Urothelium cell line (cell line): ENCODE measurements around the gene GYS1.
"Not testable (repeated sequence)": the region's sequence is repeated elsewhere in the genome, so short reads cannot be mapped to it uniquely, and the experiment has no call there.

Experiments
- DNase-seq: peaks from one replicate; pipeline ENCODE4 v3.0.0; 2011; ENCODE audit warnings: low spot score, mixed read lengths
- FAIRE-seq: peaks from 2 replicates; lab custom pipeline; 2011; peaks lifted over from hg19 to GRCh38; lab: Jason Lieb, UNC

The GYS1 gene

DNA sequence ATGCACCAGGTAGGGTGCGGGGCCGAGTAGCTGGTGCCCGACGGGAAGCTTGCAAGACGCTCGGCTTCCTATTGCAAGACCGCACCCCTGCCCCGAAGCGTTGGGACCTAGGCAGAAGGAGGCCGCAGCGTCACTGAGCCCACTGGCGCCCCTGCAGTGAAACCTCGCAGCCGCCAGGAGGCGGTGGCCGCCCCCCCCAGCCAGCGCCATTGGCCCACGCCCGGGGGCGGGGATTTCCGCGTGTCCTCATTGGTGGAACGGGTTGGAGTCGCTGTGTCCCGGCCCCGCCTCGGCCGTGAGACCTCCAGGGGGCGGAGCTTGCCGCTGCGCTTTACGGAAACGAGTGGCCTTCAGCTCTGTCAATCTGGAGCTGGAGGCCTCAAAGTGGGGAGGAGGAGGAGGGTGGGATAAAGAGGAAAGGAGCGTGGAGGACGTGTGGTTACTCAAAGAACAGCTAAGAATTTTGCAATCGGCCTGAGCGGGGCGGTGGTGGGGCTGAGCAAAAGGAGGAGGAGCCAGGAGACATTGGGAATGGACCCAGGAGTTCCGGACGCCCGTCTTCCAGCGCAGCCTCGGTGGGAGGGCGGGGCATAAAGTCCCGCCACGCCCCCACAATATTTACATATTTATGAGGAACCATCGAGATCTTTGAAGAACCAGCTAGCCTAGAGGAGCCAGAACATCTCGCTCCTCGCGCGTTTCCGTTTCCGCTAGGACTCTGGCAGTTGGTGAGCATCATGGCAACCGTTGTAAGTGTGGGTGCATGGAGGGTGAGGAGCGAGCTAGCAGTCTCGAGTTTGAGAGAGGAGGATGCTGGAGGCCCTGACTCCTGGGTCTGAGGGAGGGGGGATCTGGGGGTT is at the start of gene GYS1, which contains the start of gene RUVBL2:
GYS1 (minus strand) TSS at position 135 of the 860 bp plus-strand sequence. CDS start 197 bp downstream, outside the sequence.
RUVBL2 (plus strand) TSS at position 713 of the 860 bp plus-strand sequence; CDS start at position 738, 25 bp downstream.
- FAIRE-seq (peak; percentile 89), DNase-seq (peak; percentile 99)

GRCh38 chr19:49042666-49043065 is 49.6 kb upstream of the GYS1 start:
- FAIRE-seq, result not testable (repeated sequence)

DNA sequence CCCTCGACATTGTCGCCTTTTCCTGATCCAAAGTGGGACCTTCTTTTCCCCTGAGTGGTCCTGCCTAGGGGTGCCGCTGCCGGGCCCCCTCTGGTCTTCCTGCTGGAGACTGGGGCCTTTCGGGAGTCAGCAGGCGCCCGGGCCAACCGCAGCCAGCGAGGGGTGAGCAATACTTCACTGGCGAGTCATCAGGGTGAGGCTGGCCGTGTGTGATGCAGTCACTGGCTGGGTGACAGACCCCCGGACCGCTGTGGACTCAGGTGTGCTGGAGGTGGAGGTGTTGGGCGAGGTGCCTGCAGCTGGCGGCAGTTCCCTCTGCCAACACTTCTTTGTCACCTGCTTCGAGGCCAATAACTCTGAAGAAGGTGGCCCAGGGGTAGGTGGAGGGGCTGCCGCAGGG is 49.1 kb upstream of the GYS1 start:
- DNase-seq (peak; percentile 63), FAIRE-seq (peak; percentile 66)

More at GRCh38 chr19:49042666-49043065, 49.6 kb upstream of the GYS1 start:
- DNase-seq, result not testable (repeated sequence)

DNA sequence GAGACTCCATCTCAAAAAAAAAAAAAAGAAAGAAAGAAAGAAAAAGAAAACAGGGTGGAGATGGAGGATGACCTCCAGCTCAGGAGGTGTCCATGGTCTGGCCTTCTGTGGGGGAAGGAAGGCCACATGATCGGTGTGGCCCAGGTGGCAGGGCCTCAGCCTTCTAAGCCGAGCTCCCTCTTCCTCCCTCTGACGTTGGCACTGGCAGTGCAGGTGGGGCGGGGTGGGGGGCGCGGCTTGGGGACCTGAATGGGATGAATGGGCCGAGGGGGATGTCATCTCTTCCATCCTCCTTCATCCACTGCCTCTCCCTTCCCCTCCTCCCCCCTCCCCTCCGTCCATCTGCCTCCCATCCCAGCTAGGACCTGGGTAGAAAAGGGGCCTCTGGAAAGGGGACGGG is 46.6 kb upstream of the GYS1 start:
- DNase-seq, FAIRE-seq: not testable (repeated sequence)

DNA sequence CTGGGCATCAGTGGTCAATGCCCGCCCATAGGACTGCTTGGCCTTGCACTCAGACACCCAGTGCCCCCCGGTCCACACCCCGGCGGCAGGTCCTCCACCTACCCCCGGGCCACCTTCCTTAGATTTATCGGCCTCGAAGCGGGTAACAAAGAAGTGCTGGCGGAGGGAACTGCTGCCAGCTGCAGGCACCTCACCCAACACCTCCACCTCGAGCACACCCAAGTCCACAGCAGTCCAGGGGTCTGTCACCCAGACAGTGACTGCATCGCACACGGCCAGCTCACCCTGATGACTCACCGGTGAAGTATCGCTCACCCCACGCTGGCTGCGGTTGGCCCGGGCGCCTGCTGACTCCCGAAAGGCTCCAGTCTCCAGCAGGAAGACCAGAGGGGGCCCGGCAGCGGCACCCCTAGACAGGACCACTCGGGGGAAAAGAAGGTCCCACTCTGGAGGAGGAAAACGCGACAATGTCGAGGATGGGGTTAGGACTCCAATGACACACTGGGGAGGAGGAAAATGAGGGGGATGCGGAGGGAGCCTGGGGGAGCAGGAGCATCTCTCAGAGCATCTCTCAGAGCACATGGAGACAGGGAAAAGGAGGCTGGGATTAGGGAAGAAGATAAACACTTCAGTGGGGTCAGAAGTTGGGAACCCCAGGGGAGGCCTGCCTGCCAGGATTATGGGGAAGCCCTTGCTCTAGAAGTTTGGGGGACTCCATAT is 45.6 kb upstream of the GYS1 start:
- FAIRE-seq (peak; percentile 53), DNase-seq (peak; percentile 72)

- FAIRE-seq, DNase-seq: not testable (repeated sequence)
These were observed 45.0 kb upstream of the GYS1 start for GRCh38 chr19:49038111-49038510.

DNA sequence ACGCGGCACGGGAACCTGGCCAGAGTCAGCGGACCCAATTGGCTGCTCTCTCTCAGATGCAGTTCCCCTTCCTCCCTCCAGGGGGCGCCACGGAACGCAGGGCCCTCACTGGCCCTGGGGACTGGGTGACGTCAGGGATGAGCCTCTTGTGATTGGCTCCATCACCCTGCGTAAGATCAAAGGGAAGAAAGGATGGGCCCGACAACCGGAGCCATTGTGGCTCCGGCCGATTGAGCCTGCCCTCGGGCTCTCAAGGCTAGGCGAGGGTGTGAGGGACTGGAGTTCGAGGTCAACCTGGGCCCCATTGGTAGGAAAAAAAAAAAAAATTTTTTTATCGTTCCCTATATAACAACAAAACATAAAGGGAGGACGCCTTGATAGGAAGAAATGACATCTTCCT is 43.7 kb upstream of the GYS1 start, which contains the start of gene CGB1:
CGB1 (minus strand) TSS at position 81 of the 400 bp plus-strand sequence. CDS start 184 bp downstream, outside the sequence.
- DNase-seq, FAIRE-seq: not testable (repeated sequence)

GRCh38 chr19:49031642-49032301 is 38.7 kb upstream of the GYS1 start, which contains the start of gene CGB2:
Gene CGB2, plus strand, starts transcription at chr19:49031890. Its CDS starts 206 bp downstream, at chr19:49032096.
- DNase-seq, FAIRE-seq: not testable (repeated sequence)

GRCh38 chr19:49030323-49030722 is 37.2 kb upstream of the GYS1 start:
- FAIRE-seq, DNase-seq: not testable (repeated sequence)

GRCh38 chr19:49029749-49030148 is 36.6 kb upstream of the GYS1 start:
- FAIRE-seq, DNase-seq: not testable (repeated sequence)

GRCh38 chr19:49028686-49029085 is 35.6 kb upstream of the GYS1 start:
- DNase-seq, FAIRE-seq: not testable (repeated sequence)

DNA sequence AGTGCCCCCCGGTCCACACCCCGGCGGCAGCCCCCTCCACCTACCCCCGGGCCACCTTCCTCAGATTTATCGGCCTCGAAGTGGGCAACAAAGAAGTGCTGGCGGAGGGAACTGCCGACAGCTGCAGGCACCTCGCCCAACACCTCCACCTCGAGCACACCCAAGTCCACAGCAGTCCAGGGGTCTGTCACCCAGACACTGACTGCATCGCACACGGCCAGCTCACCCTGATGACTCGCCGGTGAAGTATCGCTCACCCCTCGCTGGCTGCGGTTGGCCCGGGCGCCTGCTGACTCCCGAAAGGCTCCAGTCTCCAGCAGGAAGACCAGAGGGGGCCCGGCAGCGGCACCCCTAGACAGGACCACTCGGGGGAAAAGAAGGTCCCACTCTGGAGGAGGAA is 32.5 kb upstream of the GYS1 start:
- not testable (repeated sequence) for DNase-seq
- peak; percentile 30 for FAIRE-seq

DNA sequence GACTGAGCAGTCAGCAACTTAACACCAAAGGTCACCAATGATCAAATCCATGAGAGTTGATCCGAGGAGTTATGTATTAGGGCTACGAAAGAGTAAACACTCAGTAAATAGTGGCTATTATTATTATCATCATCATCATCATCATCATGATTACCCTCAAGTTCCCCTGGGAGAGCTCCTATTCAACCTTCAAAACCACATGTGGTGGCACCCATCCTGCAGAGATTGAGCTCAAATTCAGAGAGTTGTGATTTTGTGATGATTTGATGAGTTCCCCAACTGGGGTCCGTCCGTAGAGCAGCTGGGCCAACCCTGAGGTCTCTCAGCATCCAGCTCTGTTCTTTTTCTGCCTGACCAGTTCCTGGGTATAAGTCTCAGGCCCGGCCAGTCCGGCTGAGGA is 32.0 kb upstream of the GYS1 start:
- FAIRE-seq, DNase-seq: not testable (repeated sequence)

DNA sequence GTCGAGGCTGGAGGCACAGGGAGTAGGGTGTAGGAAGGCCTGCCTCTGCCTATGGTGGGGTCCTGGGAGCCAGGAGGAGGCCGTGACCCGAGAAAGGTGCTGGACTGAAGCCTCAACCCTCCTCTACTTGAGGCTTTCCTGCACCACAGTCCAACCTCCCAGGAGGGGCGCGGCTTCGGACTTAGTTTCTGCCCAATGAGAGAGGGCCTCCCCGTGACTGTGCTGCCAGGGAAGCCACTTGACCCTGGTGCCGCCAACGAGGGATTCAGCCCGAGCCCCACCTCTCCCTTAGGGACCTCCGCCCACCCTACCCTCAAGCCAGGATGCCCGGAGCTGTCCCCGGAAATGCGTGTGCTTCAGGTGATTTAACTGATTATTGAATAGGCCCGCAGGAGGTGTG is 31.1 kb upstream of the GYS1 start, which contains the start of gene CGB3:
CGB3 (minus strand) TSS at position 101 of the 400 bp plus-strand sequence. CDS start 362 bp downstream, outside the sequence.
- FAIRE-seq, DNase-seq: not testable (repeated sequence)

- DNase-seq, result no peak
- no peak for FAIRE-seq
These were observed 29.0 kb upstream of the GYS1 start for GRCh38 chr19:49022116-49022515.

GRCh38 chr19:49020931-49021895 is 28.1 kb upstream of the GYS1 start:
- DNase-seq (no peak), FAIRE-seq (no peak)

DNA sequence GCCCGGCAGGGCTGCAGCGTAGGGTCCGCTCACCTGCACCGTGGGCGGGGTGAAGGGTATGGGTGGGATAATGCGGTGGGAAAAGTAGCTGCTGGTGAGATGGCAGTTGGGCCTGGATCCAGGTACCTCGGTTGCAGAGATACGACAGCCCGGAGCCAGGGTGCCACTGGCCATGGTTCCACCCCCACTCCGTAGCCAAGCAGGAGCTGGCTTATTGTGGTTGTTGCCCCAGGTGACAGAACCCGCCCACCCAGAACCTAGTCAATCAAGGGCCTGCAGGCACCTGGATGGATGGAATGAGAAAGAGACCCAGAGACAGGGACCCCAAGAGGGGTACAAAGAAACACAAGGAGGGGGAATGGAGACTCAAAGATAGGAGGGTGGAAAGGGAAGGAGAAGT is 27.2 kb upstream of the GYS1 start:
- no peak for FAIRE-seq
- no peak for DNase-seq

DNA sequence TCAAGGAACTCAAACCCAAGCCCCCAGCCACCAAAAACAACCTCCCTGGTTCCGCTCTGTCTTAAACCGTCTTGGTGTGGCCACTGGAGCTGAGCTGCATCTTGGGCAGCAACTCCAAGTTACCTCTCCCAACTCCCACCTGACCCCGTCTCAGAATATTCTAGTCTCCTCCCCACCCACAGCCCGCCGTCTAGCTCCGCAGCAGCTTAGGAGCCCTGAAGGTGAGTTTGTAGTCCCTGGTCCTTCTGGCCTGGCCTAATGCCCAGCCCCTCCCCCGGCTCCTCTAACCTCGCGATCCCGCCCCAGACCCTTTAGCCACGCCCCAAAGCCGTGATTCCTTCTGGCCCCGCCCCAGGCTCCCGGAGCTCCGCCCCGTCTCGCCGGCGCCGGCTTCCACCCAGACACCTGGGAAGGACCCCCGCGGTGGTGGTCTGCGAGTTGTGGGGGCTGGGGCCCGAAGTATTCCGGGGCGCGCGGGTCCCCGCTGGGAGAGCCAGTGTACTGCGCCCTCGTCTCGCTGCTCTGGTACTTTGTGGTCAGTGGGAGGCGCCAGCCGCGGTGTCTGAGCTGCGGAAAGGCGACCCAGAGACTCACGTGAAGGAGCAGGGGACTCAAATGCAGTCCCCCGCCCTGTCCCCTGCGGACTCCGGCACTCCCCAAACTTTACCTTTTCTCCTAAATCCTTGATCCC is 26.3 kb upstream of the GYS1 start:
- DNase-seq (no peak), FAIRE-seq (no peak)
